ENCODE measurements around the gene RGS3.

RGS3 gene

DNA sequence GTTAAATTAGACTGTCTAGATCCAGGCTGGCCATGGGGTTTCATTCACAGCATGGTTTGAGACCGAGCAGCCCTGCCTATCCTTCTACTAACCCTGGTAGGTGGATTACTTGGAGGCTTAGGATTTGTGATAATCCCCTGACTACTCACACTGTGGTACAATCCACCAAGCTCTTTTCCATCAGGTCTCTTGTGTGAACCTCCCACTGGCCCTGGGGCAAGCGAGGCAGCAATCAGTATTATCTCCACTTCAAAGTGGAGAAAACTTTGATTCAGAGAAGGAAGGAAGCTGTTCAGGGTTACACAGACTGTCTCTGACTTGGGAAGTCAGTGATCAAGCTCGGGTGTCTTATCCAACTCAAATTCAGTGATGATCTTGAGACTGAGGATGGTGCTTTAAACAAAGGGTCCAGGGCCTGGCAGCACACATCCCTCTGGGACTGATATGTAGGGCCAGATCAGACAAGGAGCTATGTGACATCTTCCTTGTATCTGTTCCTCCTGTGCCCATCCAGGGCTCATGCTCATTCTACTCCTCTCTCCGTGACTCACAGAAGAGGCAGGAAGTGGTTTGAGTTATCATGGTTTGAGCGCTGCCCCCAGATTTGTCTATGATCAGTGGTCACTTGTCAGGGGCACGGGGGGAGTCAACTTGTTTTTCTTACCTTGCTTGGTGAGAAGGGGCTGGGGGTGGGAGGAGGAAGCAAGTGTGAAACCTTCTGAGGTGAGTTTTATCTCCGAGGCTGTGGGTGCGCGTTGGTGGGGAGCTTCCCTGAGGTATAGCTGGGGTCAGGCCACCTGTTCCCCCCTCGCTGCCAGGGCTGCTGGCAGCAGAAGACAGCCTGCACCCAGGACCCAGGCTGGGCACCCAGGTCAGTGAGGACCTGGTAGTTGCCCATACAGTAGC is 48.6 kb downstream of the RGS3 start:
- peak; percentile 75 to 77 for DNase-seq (ENCODE audit: low read depth in 2 of 2)

DNA sequence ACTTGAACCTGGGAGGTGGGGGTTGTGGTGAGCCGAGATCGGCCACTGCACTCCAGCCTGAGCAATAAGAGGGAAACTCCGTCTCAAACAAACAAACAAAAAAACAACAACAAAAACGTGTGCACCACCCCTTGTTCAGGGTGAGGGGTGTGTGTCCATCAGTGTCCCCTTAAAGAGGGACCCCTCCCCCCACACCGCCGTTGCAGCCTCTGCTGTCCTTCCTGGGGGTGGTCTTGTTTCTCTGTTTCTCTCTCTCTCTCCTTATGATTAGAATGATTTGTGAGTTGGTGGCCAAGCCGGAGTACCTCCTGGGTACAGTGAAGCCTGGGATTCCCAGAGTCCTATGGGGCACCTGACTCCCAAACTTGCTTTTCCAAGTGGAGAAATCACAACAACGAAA is 49.6 kb downstream of the RGS3 start:
- DNase-seq (ENCODE audit: low read depth in 2 of 2): no peak

DNA sequence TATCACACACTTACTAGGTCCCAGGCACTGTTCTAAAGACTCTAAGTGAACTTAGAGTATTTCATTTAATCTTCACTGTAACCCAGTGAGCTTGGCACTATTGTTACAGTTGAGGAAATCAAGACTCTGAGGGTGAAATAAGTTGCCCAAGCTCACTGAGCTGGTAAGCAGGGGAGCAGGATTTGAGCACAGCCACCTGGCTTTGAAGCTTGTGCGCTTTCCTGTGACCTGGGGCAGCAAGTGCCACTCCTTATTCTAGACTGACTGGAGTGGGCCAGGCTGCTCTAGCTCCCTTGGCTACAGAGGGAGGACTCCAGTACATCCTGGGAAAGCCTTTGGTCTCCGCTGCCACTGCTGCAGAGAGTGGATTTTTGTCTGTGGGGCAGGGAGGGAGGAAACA is 50.0 kb downstream of the RGS3 start:
- DNase-seq (ENCODE audit: low read depth in 2 of 2): no peak

DNA sequence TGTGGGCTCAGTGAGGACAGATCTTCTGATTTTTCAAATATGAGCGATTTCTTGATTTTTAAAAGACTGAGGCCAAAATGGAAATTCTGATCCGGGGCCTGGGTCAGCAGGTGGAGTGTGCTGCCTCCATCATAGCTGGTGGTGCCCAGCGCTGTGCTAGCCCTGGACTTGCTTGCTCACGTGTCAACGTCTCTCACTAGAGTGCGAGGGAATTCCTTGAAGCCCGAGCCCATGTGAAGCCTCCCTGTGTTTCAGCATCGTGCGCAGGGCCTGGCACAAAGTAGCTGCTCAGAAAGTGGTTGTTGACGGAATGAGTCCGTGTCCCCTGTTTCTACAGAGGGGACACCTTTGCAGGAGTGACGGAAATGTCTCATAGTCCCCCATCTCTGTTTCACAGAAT is 50.5 kb downstream of the RGS3 start:
- DNase-seq (ENCODE audit: low read depth in 2 of 2): no peak

DNA sequence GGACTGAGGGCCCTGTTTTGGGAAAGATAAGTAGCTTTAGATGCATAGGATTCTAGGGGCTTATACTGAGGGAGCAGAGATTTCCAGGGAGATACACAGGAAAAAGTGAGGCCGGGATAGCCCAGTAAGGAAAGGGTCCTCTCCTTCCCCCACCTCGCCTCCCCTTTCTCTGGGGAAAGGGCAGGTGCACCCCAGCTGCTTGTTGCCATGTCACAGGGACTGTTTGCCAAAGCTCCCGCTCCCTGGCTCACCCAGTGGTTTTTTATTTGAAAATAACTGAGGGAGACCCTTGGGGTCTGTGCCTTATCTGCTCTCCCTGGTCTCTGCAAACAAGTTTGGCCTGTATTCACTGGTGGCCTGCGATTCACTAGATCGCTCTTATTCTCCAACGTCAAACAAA is 51.2 kb downstream of the RGS3 start:
- no peak for DNase-seq (ENCODE audit: low read depth in 2 of 2)

DNA sequence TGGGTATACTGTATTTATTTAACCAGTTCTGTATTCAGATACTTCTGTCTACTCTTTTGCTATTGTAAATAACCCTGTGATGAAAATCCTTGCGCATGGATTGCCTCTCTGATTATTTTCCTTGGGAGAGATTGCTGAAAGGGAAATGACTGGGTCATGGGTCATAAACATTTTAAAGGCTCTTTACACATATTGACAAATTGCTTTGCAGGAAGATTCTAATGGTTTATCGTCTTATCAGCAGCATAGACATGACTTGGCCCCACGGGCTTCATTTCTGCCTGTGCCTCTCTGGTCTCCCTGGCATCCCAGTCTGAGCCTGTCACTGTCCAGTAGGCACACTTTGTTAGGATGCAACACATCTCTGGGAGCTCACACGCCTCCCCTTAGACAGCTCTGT is 52.3 kb downstream of the RGS3 start:
- DNase-seq (ENCODE audit: low read depth in 2 of 2): no peak

DNA sequence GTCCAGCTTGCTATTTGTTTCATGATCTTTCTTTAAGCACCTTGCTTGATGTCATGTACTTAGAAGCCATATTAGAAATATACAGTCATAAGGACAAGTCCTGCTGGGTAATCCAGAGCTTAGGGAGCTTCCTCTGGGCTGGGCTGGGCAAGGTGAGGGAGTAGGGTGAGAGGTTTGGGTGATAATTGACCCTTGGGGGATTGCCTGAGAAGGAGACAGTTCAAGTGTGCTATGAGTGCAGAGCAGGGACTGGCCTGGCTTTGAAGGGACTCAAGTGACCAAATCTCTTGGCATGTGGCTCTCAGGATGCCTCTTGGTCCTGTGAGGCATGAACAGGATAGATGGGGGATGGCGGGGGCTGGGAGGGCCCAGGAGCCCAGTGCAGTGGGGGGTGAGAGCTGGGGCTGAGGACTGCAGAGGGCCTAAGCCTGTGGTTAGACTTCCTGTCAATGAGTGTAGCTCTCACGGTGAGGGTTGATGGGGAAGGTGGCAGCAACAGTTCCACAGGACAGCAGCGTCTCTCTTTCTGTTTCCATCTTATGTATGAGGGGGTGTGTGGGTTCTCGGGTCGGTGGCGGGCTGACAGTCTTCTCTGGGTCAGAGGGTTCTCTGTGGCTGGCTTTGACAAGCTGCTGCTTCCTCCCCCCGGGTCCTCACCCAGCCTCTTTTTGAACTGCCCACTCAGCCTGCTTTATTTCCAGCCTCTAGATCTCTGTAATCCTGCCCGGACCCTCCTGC is 53.5 kb downstream of the RGS3 start:
- peak; percentile 53 to 64 for DNase-seq (ENCODE audit: low read depth in 2 of 2)

DNA sequence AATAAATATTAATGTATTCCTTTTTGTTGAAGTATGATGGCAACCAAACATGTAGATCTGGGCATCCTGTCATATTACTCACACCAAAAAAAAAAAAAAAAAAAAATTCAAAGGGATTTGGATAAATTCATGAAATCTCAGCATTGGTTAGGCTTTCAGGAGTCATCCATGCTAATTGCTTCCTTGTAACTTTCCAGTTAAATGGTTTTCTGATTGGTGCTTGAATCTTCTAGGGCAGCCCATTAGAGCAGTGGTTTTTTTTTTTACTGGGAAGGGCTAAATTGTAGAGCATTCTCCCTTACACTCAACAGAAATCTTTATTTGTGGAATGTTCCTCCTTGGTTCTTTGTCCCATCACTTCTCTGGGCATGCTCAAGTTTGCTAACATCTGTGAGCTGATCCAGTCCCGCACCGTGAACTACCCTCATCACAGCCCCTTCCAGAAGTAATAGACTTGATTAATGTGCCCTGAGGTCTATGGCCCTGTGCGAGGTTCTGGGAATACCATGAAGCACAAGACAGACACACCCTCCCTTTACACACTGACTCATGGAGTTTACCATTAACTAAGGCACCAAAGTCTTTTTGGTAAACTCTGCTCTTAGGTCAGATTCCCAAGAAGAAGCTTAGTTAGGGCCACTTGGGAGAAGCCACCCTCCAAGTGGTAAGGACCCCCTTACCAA is 56.0 kb downstream of the RGS3 start:
- no peak for DNase-seq (ENCODE audit: low read depth in 2 of 2)

DNA sequence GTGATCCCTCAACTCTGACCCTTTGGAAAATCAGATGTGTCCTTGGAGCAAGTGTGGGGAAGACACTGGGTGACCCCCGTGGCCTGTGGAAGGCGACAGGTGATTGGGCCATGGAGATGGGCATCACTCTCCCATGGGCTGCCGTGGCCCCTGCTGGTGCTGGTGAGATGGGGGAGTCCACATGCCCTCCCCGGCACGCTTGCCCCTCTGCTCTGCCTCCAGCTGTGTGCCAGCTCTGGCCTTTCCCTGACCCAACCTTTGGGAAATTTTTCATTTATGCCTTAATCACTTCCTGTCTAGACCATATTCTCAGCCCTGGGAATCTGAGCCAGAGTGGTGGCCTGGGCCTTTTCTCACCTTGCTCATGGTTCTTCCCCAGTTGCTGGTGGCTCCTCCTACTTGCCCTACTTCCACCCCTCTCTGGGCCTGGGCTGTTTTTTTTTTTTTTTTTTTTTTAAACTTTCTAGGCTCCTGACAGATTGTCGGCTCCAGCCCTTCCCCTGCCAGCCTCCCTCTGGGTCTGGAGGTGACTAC is 56.6 kb downstream of the RGS3 start:
- peak in 1 of 2 donors; percentile 17 for DNase-seq (ENCODE audit: low read depth in 2 of 2)

DNA sequence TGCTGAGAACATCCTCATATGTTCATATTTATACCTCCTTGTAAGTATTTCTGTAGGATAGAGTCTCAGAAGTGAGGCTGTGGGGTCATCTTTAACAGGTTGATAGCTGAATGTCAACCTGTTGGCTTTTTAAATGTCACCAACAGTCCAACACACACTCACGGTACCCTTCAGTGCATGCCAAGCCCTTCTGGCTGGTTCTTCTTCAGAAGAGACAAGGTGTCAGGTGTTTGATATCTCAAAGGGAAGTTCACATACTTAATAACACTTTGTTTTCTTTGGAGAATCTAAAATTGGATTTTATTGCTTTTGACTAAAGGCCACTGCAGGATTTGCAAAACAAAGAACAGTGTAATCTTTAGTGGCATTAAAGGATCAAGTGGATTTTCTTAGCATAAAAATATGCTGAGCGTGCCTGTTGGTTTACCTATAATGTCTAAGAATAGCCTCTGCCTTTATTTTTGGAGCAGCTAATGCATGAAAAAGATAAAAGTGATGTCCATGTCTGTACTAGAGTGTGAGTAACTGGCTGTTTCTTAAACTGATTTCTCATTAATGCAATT is 58.2 kb downstream of the RGS3 start:
- no peak for DNase-seq (ENCODE audit: low read depth in 2 of 2)

DNA sequence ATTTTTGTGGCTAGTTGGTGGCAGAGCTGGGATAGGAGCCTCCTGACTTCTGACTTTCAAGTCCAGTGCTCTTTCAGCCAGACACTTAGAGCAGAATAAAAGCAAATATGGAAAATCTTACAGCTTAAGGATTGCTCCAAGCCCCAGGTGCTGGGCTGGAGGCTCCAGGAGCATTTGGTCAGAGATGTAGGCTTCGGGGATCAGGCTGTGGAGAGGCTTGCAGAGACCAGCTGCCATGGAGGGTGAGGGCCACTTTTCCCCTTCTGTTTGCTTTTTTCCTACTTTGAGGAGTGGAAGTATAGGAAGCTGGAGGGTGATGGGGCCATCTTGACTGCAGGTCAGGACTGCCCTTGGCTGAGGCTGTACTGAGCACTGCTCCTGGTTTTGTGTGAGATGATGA is 58.9 kb downstream of the RGS3 start:
- DNase-seq (ENCODE audit: low read depth in 2 of 2): no peak

DNA sequence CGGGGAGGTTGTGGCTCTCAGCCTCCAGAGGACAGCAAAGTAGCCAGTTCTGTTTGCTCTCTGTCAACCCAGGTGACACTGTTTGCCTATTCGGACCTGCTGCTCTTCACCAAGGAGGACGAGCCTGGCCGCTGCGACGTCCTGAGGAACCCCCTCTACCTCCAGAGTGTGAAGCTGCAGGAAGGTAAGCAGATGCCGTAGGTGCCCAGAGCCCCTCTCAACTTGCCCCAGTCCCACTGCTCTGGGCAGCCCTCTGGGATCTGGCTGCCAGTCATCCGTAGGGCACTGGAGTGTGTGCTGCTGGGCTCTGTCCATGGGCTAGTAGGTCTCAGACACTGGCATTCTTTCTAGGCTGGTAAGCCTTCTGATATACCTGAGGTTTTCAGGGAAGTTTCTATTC is 59.3 kb downstream of the RGS3 start:
- DNase-seq (ENCODE audit: low read depth in 2 of 2): no peak

DNA sequence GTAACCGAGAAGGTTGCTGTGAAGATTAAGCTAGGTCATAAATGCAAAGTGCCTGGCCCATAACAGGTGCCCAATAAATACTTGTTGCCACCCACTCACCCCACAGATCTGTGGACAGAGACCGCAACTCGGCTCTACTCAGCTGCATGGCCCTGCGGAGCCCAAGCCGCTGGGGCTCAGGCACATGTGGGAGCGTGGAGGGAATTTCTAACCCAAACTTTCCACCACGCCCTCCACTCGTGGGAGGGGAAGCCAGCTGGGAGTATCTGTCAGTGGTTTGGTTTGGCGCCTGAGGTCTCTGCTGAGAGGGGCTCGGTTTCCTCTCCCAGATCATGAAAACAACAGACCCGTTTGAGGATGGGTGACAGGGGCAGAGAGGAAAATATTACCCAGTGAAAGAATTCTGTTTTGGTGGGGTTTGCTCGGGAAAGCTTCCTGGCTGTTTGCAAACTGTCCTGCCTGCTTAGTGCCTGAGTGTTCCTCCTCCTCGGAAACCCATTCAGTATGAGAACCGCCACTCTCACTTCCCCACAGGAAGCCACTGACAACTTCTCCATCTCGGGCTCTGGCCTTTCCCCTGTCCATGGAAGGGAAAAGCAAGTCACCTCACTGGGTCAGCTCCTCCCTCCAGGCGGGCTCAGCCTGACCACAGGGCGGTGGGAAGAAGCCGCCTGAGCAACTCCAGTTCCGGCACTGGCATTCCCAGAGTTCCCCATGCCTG is 60.1 kb downstream of the RGS3 start:
- DNase-seq (ENCODE audit: low read depth in 2 of 2): peak; percentile 63 to 70

DNA sequence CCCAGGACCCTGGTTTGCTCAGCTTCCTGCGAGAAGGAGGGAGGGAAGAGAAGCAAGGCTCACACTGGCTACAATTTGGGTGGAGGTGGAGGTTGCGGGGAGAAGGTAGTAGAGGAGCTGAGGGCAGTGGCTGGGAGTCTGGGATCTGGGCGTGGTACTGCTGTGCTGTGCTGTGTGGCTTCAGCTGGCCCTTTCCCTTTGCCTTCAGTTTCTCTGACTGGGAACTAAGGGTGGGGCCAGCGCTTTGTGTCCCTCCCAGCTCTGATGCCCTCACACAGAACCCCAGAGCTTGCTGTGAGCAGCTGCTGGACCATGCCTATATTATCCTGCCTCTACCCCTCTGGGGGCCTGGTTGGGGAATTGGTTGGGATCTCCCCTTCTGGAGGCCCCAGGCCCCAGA is 60.9 kb downstream of the RGS3 start:
- DNase-seq (ENCODE audit: low read depth in 2 of 2): no peak

DNA sequence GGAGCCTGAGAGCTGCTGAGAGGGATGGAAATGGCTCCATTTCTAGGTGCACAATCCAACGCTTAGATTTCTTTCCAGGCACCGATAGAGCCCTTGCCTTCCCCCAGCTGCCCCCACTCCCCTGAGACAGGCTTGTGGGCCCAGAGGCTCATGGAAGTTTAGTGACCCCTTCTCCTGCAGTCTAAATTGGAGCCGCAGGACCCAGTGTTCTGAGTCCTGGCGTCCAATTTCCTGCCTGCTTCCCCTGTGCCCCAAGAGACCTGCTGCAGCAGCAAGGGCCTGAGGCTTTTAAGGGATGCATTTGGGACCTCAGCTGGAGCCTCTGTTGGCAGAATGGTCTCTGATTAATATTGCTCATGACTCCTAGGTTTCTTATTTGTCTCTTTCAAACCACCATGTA is 61.7 kb downstream of the RGS3 start:
- no peak for DNase-seq (ENCODE audit: low read depth in 2 of 2)

DNA sequence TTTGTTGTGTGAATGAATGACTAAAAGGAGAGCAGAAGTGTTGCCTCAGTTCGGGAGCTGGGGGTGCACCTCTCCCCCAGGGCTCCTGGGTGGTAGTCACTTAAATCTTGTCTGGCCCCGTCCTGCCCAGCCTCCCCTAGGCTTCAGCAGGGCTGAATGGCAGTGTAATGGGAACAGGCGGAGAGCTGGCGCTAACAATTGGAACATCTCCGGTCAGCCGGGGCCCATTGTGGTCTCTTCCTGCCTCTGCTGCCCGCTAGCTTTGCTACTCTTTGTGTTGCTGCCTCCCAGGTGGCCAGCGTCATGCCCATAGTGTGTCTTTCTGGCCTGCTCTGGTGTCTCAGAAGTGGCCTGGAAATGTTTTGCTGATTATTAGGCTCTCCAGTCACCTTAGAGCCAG is 62.3 kb downstream of the RGS3 start:
- DNase-seq (ENCODE audit: low read depth in 2 of 2): no peak

DNA sequence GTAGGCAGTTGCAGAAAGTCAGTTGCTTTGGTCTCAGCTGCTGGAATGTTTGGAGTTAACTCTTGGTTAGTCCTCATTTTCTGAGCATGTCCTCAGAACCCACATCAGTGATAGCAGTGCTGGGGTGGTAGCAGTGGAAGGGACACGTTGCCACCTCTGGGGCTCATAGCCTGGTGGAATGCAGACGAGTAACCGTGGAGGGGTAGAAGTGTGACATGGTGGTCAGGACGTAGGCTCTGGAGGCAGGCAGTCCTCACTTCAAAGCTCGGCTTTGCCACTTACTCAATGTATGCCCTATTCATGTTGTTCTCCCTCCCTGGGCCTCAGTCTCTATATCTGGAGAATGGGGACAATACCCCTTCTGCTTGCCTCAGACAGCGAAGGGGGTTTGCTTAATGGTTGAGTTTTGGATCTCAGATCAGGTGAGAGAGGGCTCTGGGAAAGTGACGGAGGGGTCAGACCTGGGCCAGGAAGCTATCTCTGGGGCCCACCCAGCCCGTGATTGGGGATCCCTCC is 62.8 kb downstream of the RGS3 start:
- no peak for DNase-seq (ENCODE audit: low read depth in 2 of 2)

DNA sequence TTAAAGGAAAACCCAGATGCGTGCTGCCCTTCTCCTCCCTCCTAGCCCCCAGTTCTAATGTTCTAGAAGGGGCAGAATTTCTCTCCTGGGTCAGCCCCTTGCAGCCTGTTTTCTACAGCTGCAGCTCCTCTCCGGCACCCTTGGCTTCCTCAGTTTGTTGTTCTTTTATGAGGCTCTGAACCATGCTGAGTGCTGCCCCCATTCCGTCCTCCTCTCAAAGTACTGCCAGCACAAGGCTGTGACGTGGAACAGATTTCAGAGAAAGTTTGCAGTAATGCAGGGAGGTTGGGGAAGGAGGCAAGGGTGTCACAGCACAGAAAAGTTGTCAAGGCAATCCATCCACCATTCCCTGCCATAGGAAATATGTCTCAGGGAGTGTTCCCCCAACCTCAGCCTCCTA is 63.3 kb downstream of the RGS3 start:
- DNase-seq (ENCODE audit: low read depth in 2 of 2): no peak

DNA sequence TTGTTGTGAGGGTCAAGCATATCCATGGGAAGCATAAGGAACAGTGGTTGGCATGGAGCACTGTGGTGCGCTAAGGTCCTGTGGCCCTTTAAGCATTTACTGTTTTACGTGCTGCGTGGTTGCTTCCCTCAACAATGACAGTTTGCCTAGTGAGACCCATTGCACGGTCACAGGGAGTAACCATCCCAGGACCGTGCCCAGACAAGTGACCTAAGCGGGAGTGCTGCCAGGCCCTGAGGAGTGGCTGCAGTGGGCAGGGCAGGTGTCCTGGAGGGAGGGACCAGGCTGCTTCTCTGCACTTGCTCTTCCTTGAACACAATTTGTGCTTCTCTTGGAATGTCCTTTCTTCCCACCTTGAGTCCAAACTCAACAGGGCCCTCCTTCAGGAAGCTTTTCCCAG is 64.6 kb downstream of the RGS3 start:
- no peak for DNase-seq (ENCODE audit: low read depth in 2 of 2)

DNA sequence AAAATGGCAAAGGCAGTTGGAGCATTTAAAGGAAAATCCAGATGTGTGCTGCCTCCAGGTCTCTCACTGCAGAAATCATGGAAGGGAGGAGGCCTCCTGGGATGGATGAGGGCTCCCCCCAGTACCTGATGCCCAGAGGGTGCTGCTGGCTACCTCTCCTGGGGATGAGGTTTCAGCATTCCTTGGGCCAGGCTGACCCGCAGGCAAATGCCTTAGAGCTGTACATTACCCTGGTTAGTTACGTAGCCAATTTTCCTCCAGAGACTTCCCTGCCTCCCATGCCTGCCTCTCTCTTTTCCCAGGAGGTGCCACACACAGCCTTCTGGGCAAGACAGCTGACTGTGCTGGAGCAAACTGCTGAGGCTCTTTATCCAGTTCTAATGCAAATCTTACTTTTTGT is 65.3 kb downstream of the RGS3 start:
- DNase-seq (ENCODE audit: low read depth in 2 of 2): no peak

DNA sequence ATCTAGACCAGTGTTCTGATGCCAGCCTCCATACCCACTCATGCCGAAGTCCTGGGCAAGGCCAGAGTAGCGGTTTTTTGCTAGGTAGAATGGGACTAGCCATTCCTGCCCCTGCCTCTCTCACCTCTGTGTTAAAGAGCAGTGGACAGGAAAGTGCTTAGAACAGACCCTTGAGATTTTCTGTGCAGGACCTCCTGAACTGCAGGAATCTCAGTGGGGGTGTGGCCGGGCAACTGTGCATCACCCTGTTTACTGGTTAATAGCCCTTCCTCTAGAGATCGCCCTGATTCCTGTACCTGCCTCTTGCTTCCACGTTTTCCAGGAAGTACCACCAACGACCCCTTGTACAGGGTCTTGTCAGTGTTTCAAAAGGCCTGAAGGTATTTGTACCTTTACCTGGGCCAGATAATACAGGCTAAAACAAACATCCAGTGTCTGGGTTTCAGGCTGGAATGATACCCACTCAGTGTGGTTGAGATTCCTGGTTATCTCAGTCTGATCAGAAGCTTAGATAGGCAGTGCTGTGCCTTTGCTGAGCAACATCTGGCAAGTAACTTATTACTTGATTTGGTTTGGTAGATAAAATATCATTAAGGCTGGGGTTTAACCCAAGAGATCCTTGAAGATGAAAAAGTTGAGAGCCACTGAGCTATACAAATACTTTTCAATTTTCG is 65.9 kb downstream of the RGS3 start:
- no peak for DNase-seq (ENCODE audit: low read depth in 2 of 2)

Data from activated CD8-positive, alpha-beta memory T cell treated with anti-CD3 and anti-CD28 coated beads for 4 hours (primary cell).